Neutrophil (primary cell): ENCODE data around the gene AFMID.
"Not testable (repeated sequence)": the region's sequence is repeated elsewhere in the genome, so short reads cannot be mapped to it uniquely, and the experiment has no call there.

Experiments
- H3K27ac ChIP-seq: fragments of 200-600 bp; sonication (generic); 2 replicates; pipeline ENCODE4 v1.5.1; 2016; ENCODE audit warnings: mild to moderate bottlenecking, moderate library complexity
- H3K27me3 ChIP-seq: fragments of 200-600 bp; sonication (generic); 2 replicates; pipeline ENCODE4 v1.6.0; 2016; ENCODE audit warnings: mild to moderate bottlenecking
- H3K36me3 ChIP-seq: fragments of 200-600 bp; sonication (generic); 2 replicates; pipeline ENCODE4 v1.5.1; 2017
- H3K4me1 ChIP-seq, 2 experiments: fragments of 200-600 bp in 1 of 2; sonication (generic) in 1 of 2; 1 replicate in 1 of 2; 2 replicates in 1 of 2; pipeline versions ENCODE4 v1.5.1 to v1.6.1; 2013 to 2016; ENCODE audit warnings: low read depth in 1 of 2, low read length in 1 of 2, mild to moderate bottlenecking in 1 of 2, moderate library complexity in 1 of 2; ENCODE audit not compliant: control insufficient read depth in 1 of 2, insufficient read depth in 1 of 2
- H3K4me3 ChIP-seq, 2 experiments: fragments of 200-600 bp in 1 of 2; sonication (generic) in 1 of 2; 1 replicate in 1 of 2; 2 replicates in 1 of 2; pipeline ENCODE4 v1.5.1; 2013 to 2016; ENCODE audit warnings: low read depth in 1 of 2, low read length in 1 of 2, mild to moderate bottlenecking in 1 of 2, moderate library complexity in 1 of 2
- H3K9me3 ChIP-seq: fragments of 200-600 bp; sonication (generic); 2 replicates; pipeline ENCODE4 v1.5.1; 2016
- CTCF ChIP-seq: fragments of 200-600 bp; sonication (generic); IDR thresholded peaks from 2 replicates; pipeline ENCODE4 v1.5.1; 2016; ENCODE audit warnings: antibody characterized with exemption

AFMID gene

GRCh38 chr17:78186692-78187595, at the start of gene AFMID, which contains the start of gene TK1:
Gene AFMID, plus strand, starts transcription at chr17:78187362. Its CDS starts 9 bp downstream, at chr17:78187371.
Gene TK1, minus strand, starts transcription at chr17:78187052. Its CDS starts 58 bp downstream, at chr17:78186994.
- no peak for TF ChIP-seq CTCF
- peaks cover 14% of the 10 kb centered on the region in 2 experiments for H3K4me1 ChIP-seq
- H3K9me3 ChIP-seq, result no peaks in the 10 kb centered on the region
- H3K27me3 ChIP-seq, result no peaks in the 10 kb centered on the region
- peak within 1 kb of the TSS; percentile 60 for H3K27ac ChIP-seq
- H3K36me3 ChIP-seq, result no peaks in the 10 kb centered on the region
- H3K4me3 ChIP-seq, result peak within 1 kb of the TSS; percentile 63 to 77

- no peaks in the 10 kb centered on the region for H3K9me3 ChIP-seq
- peak overlapping the region; percentile 98 for H3K27ac ChIP-seq
- no peaks in the 10 kb centered on the region for H3K27me3 ChIP-seq
- H3K4me1 ChIP-seq, result peaks cover 96 to 99% of the 10 kb centered on the region in 2 experiments
- H3K36me3 ChIP-seq, result peaks cover 73% of the 10 kb centered on the region
- peak overlapping the region; percentile 45 to 51 for H3K4me3 ChIP-seq
- peak; percentile 53 for TF ChIP-seq CTCF
Measured at GRCh38 chr17:78137392-78138203, 49.6 kb upstream of the AFMID start.

- peaks cover 90 to 91% of the 10 kb centered on the region in 2 experiments for H3K4me1 ChIP-seq
- H3K9me3 ChIP-seq, result no peaks in the 10 kb centered on the region
- H3K36me3 ChIP-seq, result peaks cover 67% of the 10 kb centered on the region
- H3K4me3 ChIP-seq, result peak overlapping the region; percentile 45 to 51
- TF ChIP-seq CTCF, result no peak
- no peaks in the 10 kb centered on the region for H3K27me3 ChIP-seq
- H3K27ac ChIP-seq, result peak overlapping the region; percentile 98
Measured at GRCh38 chr17:78138204-78139060, 48.7 kb upstream of the AFMID start.

- Histone ChIP-seq H3K36me3 (peaks cover 54% of the 10 kb centered on the region), H3K27ac (peak overlapping the region; percentile 81), H3K4me1 (peaks cover 90 to 91% of the 10 kb centered on the region in 2 experiments), H3K4me3 (peak overlapping the region in 1 of 2 experiments; percentile 46)
- H3K9me3 ChIP-seq, H3K27me3 ChIP-seq: not testable (repeated sequence)
Measured at GRCh38 chr17:78139861-78140168, 47.3 kb upstream of the AFMID start.

- Histone ChIP-seq H3K36me3 (peaks cover 48% of the 10 kb centered on the region), H3K9me3 (no peaks in the 10 kb centered on the region), H3K27ac (peak overlapping the region; percentile 81), H3K4me1 (peaks cover 89 to 90% of the 10 kb centered on the region in 2 experiments), H3K4me3 (peak overlapping the region; percentile 46 to 48), H3K27me3 (no peaks in the 10 kb centered on the region)
- no peak for TF ChIP-seq CTCF
Measured at GRCh38 chr17:78140169-78141051, 46.8 kb upstream of the AFMID start.
